Uterus (tissue), 4 donors: Measurements from ENCODE around the gene DCC. TPM values are rescaled to one million over a fixed set of nuclear protein-coding genes. Genes with fewer than 3 reads are reported as not detected.

Experiments used
- DNase-seq, 2 donors: peaks; one replicate each; pipeline ENCODE4 v3.0.0-alpha.2; 2019 to 2020
- H3K27ac ChIP-seq, 2 donors: fragments of 200-600 bp; sonication (generic); 1 replicate in 1 of 2; 2 replicates in 1 of 2; pipeline ENCODE4 v1.5.1; 2016 to 2018
- H3K27me3 ChIP-seq, 2 donors: fragments of 200-600 bp; sonication (generic); one replicate each; pipeline ENCODE4 v1.5.1; 2018 to 2019; ENCODE audit warnings: control low read depth in 1 of 2
- H3K36me3 ChIP-seq, 2 donors: fragments of 200-600 bp; sonication (generic); one replicate each; pipeline ENCODE4 v1.5.1; 2019; ENCODE audit warnings: control low read depth in 1 of 2
- H3K4me1 ChIP-seq, 2 donors: fragments of 200-600 bp; sonication (generic); one replicate each; pipeline ENCODE4 v1.5.1; 2018 to 2019; ENCODE audit warnings: control low read depth in 1 of 2
- H3K4me3 ChIP-seq, 2 donors: fragments of 200-600 bp; sonication (generic); 1 replicate in 1 of 2; 2 replicates in 1 of 2; pipeline ENCODE4 v1.5.1; 2018 to 2019; ENCODE audit warnings: mild to moderate bottlenecking in 1 of 2
- H3K9me3 ChIP-seq, 2 donors: fragments of 200-600 bp; sonication (generic); one replicate each; pipeline ENCODE4 v1.5.1; 2019; ENCODE audit warnings: control low read depth in 1 of 2
- CTCF ChIP-seq, 4 experiments: fragments of 200-600 bp in 2 of 4; fragments of 450-650 bp in 2 of 4; sonication (generic) in 2 of 4; IDR thresholded peaks; one replicate each; pipeline ENCODE4 v1.5.1; 2016 to 2019; ENCODE audit warnings: antibody characterized with exemption in 4 of 4, mild to moderate bottlenecking in 2 of 4, moderate library complexity in 1 of 4
- POLR2A ChIP-seq, 2 donors: fragments of 450-650 bp; IDR thresholded peaks; one replicate each; pipeline ENCODE4 v1.6.1; 2016; ENCODE audit warnings: antibody characterized with exemption in 2 of 2, mild to moderate bottlenecking in 1 of 2, moderate library complexity in 1 of 2
- intact Hi-C: fragments of 100-400 bp; cut with DNase I; formaldehyde crosslinking; loops from one replicate; pipeline ENCODE4 v1.15.1; 2023; ENCODE audit warnings: low total_unique reads
- total RNA-seq, 4 donors: library from RNA; depleted of rRNA in 3 of 4; stranded (reverse); fragments of >200 nt in 3 of 4; gene quantifications; one replicate each; pipeline versions ENCODE4 v1.1.0 to v1.2.4, GENCODE V29; 2014 to 2023
- donor health status: DM: yes; HTN: yes; CAD: no.

Gene DCC
- total RNA-seq, 4 donors from 2014 or later, result 0.40 to 3.2 TPM; not detected in 2

DNA sequence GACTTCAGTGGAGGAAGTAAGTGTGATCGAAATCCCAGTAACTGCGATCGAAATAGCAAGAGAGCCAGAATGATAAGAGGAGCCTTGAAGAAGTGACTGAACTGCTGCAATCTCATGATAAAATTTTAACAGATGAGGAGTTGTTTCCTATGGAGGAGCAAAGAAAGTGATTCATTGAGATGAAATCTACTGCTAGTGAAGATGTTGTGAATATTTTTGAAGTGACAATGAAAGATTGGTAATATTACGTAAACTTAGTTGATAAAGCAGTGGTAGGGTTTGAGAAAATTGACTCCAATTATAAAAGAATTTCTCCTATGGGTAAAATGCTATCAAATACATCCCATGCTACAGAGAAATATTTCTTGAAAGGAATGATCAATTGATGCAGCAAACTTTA lies 1103.8 kb downstream of the DCC start:
- DNase-seq, result no peak
- H3K4me3 ChIP-seq, result no peak overlapping the region
- no peaks in the 10 kb centered on the region for H3K27me3 ChIP-seq
- intact Hi-C loops, result no loop called here
- TF ChIP-seq CTCF (IDR thresholded peaks at IDR 0.05) (no peak), POLR2A (IDR thresholded peaks at IDR 0.05) (no peak)
- no peaks in the 10 kb centered on the region for H3K4me1 ChIP-seq
- H3K9me3 ChIP-seq, result no peaks in the 10 kb centered on the region
- no peak overlapping the region for H3K27ac ChIP-seq
- no peaks in the 10 kb centered on the region for H3K36me3 ChIP-seq

- intact Hi-C loops, result no loop called here
Measured at GRCh38 chr18:53451902-53452301, 1111.9 kb downstream of the DCC start.

GRCh38 chr18:53457068-53457467 lies 1117.1 kb downstream of the DCC start:
- TF ChIP-seq POLR2A (IDR thresholded peaks at IDR 0.05) (no peak), CTCF (IDR thresholded peaks at IDR 0.05) (no peak)
- Histone ChIP-seq H3K27me3 (no peaks in the 10 kb centered on the region), H3K9me3 (no peaks in the 10 kb centered on the region), H3K36me3 (no peaks in the 10 kb centered on the region), H3K4me1 (no peaks in the 10 kb centered on the region), H3K27ac (no peak overlapping the region), H3K4me3 (no peak overlapping the region)
- DNase-seq, result no peak
- intact Hi-C loops, result no loop called here

More at GRCh38 chr18:53451902-53452301, 1111.9 kb downstream of the DCC start:
- H3K4me1 ChIP-seq, result no peaks in the 10 kb centered on the region
- no peak overlapping the region for H3K27ac ChIP-seq
- H3K36me3 ChIP-seq, result no peaks in the 10 kb centered on the region
- no peaks in the 10 kb centered on the region for H3K9me3 ChIP-seq
- no peaks in the 10 kb centered on the region for H3K27me3 ChIP-seq
- no peak for DNase-seq
- no peak overlapping the region for H3K4me3 ChIP-seq
- TF ChIP-seq POLR2A (IDR thresholded peaks at IDR 0.05), result no peak
- no peak for TF ChIP-seq CTCF (IDR thresholded peaks at IDR 0.05)

GRCh38 chr18:53458268-53458667 lies 1118.3 kb downstream of the DCC start:
- H3K4me1 ChIP-seq, result no peaks in the 10 kb centered on the region
- no peak overlapping the region for H3K27ac ChIP-seq
- no peaks in the 10 kb centered on the region for H3K9me3 ChIP-seq
- TF ChIP-seq POLR2A (IDR thresholded peaks at IDR 0.05) (no peak), CTCF (IDR thresholded peaks at IDR 0.05) (no peak)
- no peak for DNase-seq
- intact Hi-C loops, result no loop called here
- H3K27me3 ChIP-seq, result no peaks in the 10 kb centered on the region
- no peaks in the 10 kb centered on the region for H3K36me3 ChIP-seq
- H3K4me3 ChIP-seq, result no peak overlapping the region

DNA sequence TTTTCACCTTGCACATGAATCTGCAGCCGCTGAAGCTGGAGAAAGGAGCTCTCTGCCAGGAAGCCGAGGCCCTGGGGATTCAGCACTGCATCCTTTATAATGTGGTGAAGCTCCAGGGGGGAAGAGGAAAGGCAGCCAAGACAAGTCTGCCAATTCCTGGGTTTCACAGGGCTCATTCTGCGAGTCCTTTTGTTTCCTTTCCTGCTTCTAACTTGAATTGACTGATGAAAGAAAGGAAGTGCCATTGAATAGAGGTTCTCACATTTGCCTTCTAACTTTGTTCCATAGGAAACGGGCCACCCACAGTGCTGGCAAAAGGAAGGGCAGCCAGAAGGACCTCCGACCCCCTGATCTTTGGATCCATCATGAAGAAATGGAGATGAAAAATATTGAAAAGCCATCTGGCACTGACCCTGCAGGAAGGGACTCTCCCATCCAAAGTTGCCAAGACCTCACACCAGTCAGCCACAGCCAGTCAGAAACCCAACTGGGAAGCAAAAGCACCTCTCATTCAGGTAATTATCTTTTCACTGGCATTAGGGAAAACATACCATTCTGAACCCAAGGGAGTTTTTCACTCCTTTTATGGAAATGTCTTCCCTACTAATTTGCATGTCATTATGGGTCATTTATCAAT lies 1119.1 kb downstream of the DCC start:
- intact Hi-C loops, result no loop called here
- no peaks in the 10 kb centered on the region for H3K9me3 ChIP-seq

More for the DNA sequence above, 1119.1 kb downstream of the DCC start:
- H3K27ac ChIP-seq, result no peak overlapping the region
- no peaks in the 10 kb centered on the region for H3K36me3 ChIP-seq
- no peaks in the 10 kb centered on the region for H3K27me3 ChIP-seq
- TF ChIP-seq CTCF (IDR thresholded peaks at IDR 0.05), result no peak
- TF ChIP-seq POLR2A (IDR thresholded peaks at IDR 0.05), result no peak
- H3K4me3 ChIP-seq, result no peak overlapping the region
- no peaks in the 10 kb centered on the region for H3K4me1 ChIP-seq
- no peak for DNase-seq
